Measurements from ENCODE around the gene BRIP1. TPM values are rescaled to one million over a fixed set of nuclear protein-coding genes. Genes with fewer than 3 reads are reported as not detected.

Gene BRIP1
- total and polyA plus RNA-seq, 2 experiments from 2014 or later, result 8.0 to 23.1 TPM

DNA sequence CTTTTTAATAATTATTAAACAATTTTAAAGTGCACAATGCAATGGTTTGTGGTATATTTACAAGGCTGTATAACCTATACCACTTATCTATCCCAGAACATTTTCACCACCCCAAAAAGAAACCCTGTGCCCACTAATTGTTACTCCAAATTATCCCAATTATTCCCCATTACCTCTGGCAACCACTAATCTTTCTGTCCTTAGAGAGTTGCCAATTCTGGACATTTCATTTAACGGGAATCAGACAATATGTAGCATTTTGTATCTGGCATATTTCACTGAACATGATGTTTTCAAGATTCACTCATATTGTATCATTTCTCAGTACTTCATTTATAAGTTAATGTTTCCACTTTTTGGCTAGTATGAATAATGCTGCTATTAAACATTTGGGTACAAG lies 169.2 kb downstream of the BRIP1 start:
- H3K9me3 Mint-ChIP-seq, result peaks cover 26% of the 10 kb centered on the region
- H3K4me1 ChIP-seq (ENCODE audit: insufficient read depth), result no peaks in the 10 kb centered on the region
- H3K27me3 Mint-ChIP-seq (ENCODE audit: insufficient read depth, low read depth, poor library complexity), result no peaks in the 10 kb centered on the region
- ATAC-seq (no peak), DNase-seq (ENCODE audit: low spot score) (no peak)
- H4K20me1 ChIP-seq (replicated peaks; ENCODE audit: insufficient read depth), result no peaks in the 10 kb centered on the region
- H3K27me3 ChIP-seq (ENCODE audit: insufficient read depth), result no peaks in the 10 kb centered on the region
- no peaks in the 10 kb centered on the region for H3F3A ChIP-seq (replicated peaks; ENCODE audit: low read depth)
- peaks cover 4% of the 10 kb centered on the region; the same call in 1 of the 2 replicates for H3K36me3 ChIP-seq (ENCODE audit: insufficient read depth)
- H3K27ac Mint-ChIP-seq, result no peak overlapping the region
- TF ChIP-seq EZH2phosphoT487 (IDR thresholded peaks at IDR 0.05; ENCODE audit: unreplicated experiment) (no peak), EZH2 (IDR thresholded peaks at IDR 0.05; ENCODE audit: low read depth, unreplicated experiment) (no peak), REST (IDR thresholded peaks at IDR 0.05; ENCODE audit: unreplicated experiment) (no peak), CREB1 (CRISPR knock-in tag; IDR thresholded peaks at IDR 0.05; ENCODE audit: low read depth) (no peak), ZNF462 (CRISPR knock-in tag; IDR thresholded peaks at IDR 0.05) (no peak)
- H2AFZ ChIP-seq, result no peak overlapping the region
- no peak overlapping the region for H3K4me3 Mint-ChIP-seq
- H3K9me2 ChIP-seq (ENCODE audit: insufficient read depth), result no peaks in the 10 kb centered on the region
- no peaks in the 10 kb centered on the region for H3K4me1 Mint-ChIP-seq
- H3K4me3 ChIP-seq, result no peak overlapping the region
- peaks cover 40% of the 10 kb centered on the region for H3K36me3 Mint-ChIP-seq (ENCODE audit: low read depth)
- H3K27ac ChIP-seq (ENCODE audit: low read depth), result no peak overlapping the region
- H3K4me2 ChIP-seq, result no peak overlapping the region
- no peaks in the 10 kb centered on the region for H3K79me2 ChIP-seq (replicated peaks; ENCODE audit: insufficient read depth)

Data from GM23338 (cell line).